NCI-H128 (cell line): Measurements from ENCODE around the gene RAB3GAP1.
"Not testable (repeated sequence)": the region's sequence is repeated elsewhere in the genome, so short reads cannot be mapped to it uniquely, and the experiment has no call there.

Experiments
- DNase-seq: peaks from one replicate; lab custom pipeline; 2025; ENCODE audit not compliant: unreplicated experiment; lab: John Stamatoyannopoulos, UW

Gene RAB3GAP1

GRCh38 chr2:135099802-135100483 is 47.9 kb downstream of the RAB3GAP1 start:
- no peak for DNase-seq

GRCh38 chr2:135103843-135104242 is 51.8 kb downstream of the RAB3GAP1 start:
- DNase-seq = no peak

GRCh38 chr2:135105513-135106316 is 53.6 kb downstream of the RAB3GAP1 start:
- not testable (repeated sequence) for DNase-seq

GRCh38 chr2:135113322-135113721 is 61.2 kb downstream of the RAB3GAP1 start:
- DNase-seq = no peak

GRCh38 chr2:135119582-135119981 is 67.5 kb downstream of the RAB3GAP1 start:
- no peak for DNase-seq

- DNase-seq = no peak
These were observed 69.0 kb downstream of the RAB3GAP1 start for GRCh38 chr2:135121016-135121657.

GRCh38 chr2:135121658-135122039 is 69.6 kb downstream of the RAB3GAP1 start:
- not testable (repeated sequence) for DNase-seq

- DNase-seq = no peak
These were observed 73.1 kb downstream of the RAB3GAP1 start for GRCh38 chr2:135124924-135125886.

GRCh38 chr2:135125940-135126339 is 73.8 kb downstream of the RAB3GAP1 start:
- no peak for DNase-seq

GRCh38 chr2:135130751-135131150 is 78.7 kb downstream of the RAB3GAP1 start:
- DNase-seq = no peak

GRCh38 chr2:135132314-135132713 is 80.2 kb downstream of the RAB3GAP1 start:
- DNase-seq = no peak

- no peak for DNase-seq
These were observed 88.5 kb downstream of the RAB3GAP1 start for GRCh38 chr2:135140606-135141005.

- DNase-seq = no peak
These were observed 90.2 kb downstream of the RAB3GAP1 start for GRCh38 chr2:135142323-135142722.

- DNase-seq = no peak
These were observed 92.3 kb downstream of the RAB3GAP1 start for GRCh38 chr2:135144343-135144742.

GRCh38 chr2:135149251-135149650 is 97.2 kb downstream of the RAB3GAP1 start:
- DNase-seq = no peak

- DNase-seq = no peak
These were observed 98.6 kb downstream of the RAB3GAP1 start for GRCh38 chr2:135150725-135151124.

GRCh38 chr2:135151615-135152014 is 99.5 kb downstream of the RAB3GAP1 start:
- no peak for DNase-seq

GRCh38 chr2:135152361-135152760 is 100.3 kb downstream of the RAB3GAP1 start:
- DNase-seq = no peak

- no peak for DNase-seq
These were observed 102.9 kb downstream of the RAB3GAP1 start for GRCh38 chr2:135154962-135155361.

GRCh38 chr2:135157856-135158255 is 105.8 kb downstream of the RAB3GAP1 start:
- DNase-seq = no peak

GRCh38 chr2:135159191-135159590 is 107.1 kb downstream of the RAB3GAP1 start:
- no peak for DNase-seq
